ENCODE data around the gene MOV10.

DNA sequence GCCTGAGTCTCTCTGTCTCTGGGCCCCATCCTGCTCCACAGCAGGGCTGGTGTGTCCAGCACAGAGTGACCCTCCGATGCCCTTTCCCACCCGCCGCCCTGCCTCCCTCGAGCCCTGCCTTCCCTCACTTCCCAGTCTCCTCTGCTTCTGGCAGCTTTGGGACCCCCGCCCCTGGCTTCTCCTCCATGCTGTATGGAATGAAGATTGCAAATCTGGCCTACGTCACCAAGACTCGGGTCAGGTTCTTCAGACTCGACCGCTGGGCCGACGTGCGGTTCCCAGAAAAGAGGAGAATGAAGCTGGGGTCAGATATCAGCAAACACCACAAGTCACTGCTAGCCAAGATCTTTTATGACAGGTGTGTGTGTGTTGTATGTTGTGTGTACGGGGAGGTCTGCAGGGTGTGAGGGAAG lies 14.3 kb downstream of the MOV10 start:
- TF ChIP-seq, protein P1, sequence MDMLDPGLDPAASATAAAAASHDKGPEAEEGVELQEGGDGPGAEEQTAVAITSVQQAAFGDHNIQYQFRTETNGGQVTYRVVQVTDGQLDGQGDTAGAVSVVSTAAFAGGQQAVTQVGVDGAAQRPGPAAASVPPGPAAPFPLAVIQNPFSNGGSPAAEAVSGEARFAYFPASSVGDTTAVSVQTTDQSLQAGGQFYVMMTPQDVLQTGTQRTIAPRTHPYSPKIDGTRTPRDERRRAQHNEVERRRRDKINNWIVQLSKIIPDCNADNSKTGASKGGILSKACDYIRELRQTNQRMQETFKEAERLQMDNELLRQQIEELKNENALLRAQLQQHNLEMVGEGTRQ (IDR thresholded peaks at IDR 0.05; ENCODE audit: borderline replicate concordance, low read depth, low read length), result no peak
- TF ChIP-seq, protein P2, sequence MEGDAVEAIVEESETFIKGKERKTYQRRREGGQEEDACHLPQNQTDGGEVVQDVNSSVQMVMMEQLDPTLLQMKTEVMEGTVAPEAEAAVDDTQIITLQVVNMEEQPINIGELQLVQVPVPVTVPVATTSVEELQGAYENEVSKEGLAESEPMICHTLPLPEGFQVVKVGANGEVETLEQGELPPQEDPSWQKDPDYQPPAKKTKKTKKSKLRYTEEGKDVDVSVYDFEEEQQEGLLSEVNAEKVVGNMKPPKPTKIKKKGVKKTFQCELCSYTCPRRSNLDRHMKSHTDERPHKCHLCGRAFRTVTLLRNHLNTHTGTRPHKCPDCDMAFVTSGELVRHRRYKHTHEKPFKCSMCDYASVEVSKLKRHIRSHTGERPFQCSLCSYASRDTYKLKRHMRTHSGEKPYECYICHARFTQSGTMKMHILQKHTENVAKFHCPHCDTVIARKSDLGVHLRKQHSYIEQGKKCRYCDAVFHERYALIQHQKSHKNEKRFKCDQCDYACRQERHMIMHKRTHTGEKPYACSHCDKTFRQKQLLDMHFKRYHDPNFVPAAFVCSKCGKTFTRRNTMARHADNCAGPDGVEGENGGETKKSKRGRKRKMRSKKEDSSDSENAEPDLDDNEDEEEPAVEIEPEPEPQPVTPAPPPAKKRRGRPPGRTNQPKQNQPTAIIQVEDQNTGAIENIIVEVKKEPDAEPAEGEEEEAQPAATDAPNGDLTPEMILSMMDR (IDR thresholded peaks at IDR 0.05), result no peak
- TF ChIP-seq, protein P3, sequence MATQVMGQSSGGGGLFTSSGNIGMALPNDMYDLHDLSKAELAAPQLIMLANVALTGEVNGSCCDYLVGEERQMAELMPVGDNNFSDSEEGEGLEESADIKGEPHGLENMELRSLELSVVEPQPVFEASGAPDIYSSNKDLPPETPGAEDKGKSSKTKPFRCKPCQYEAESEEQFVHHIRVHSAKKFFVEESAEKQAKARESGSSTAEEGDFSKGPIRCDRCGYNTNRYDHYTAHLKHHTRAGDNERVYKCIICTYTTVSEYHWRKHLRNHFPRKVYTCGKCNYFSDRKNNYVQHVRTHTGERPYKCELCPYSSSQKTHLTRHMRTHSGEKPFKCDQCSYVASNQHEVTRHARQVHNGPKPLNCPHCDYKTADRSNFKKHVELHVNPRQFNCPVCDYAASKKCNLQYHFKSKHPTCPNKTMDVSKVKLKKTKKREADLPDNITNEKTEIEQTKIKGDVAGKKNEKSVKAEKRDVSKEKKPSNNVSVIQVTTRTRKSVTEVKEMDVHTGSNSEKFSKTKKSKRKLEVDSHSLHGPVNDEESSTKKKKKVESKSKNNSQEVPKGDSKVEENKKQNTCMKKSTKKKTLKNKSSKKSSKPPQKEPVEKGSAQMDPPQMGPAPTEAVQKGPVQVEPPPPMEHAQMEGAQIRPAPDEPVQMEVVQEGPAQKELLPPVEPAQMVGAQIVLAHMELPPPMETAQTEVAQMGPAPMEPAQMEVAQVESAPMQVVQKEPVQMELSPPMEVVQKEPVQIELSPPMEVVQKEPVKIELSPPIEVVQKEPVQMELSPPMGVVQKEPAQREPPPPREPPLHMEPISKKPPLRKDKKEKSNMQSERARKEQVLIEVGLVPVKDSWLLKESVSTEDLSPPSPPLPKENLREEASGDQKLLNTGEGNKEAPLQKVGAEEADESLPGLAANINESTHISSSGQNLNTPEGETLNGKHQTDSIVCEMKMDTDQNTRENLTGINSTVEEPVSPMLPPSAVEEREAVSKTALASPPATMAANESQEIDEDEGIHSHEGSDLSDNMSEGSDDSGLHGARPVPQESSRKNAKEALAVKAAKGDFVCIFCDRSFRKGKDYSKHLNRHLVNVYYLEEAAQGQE (IDR thresholded peaks at IDR 0.05; ENCODE audit: low read depth, low read length), result no peak
- TF ChIP-seq JUND (IDR thresholded peaks at IDR 0.05), result no peak
- no peak for TF ChIP-seq RCOR1 (IDR thresholded peaks at IDR 0.05; ENCODE audit: low read length)
- TF ChIP-seq TEAD4 (IDR thresholded peaks at IDR 0.05; ENCODE audit: borderline replicate concordance, insufficient read depth), result no peak
- no peak for TF ChIP-seq MXI1 (IDR thresholded peaks at IDR 0.05; ENCODE audit: low read depth, low read length)
- TF ChIP-seq ELF1 (IDR thresholded peaks at IDR 0.05), result no peak
- TF ChIP-seq, protein P4, sequence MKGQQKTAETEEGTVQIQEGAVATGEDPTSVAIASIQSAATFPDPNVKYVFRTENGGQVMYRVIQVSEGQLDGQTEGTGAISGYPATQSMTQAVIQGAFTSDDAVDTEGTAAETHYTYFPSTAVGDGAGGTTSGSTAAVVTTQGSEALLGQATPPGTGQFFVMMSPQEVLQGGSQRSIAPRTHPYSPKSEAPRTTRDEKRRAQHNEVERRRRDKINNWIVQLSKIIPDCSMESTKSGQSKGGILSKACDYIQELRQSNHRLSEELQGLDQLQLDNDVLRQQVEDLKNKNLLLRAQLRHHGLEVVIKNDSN (IDR thresholded peaks at IDR 0.05; ENCODE audit: borderline replicate concordance, low read depth), result no peak
- no peak for TF ChIP-seq GABPA (IDR thresholded peaks at IDR 0.05; ENCODE audit: low read depth)
- TF ChIP-seq TCF12 (IDR thresholded peaks at IDR 0.05), result no peak
- TF ChIP-seq, protein P5, sequence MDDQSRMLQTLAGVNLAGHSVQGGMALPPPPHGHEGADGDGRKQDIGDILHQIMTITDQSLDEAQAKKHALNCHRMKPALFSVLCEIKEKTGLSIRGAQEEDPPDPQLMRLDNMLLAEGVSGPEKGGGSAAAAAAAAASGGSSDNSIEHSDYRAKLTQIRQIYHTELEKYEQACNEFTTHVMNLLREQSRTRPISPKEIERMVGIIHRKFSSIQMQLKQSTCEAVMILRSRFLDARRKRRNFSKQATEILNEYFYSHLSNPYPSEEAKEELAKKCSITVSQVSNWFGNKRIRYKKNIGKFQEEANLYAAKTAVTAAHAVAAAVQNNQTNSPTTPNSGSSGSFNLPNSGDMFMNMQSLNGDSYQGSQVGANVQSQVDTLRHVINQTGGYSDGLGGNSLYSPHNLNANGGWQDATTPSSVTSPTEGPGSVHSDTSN (IDR thresholded peaks at IDR 0.05), result no peak
- no peak for TF ChIP-seq TAF1 (IDR thresholded peaks at IDR 0.05; ENCODE audit: borderline replicate concordance, low read depth, low read length)
